Aorta (tissue), 5 donors: ENCODE measurements around the gene AUNIP. TPM values are rescaled to one million over a fixed set of nuclear protein-coding genes. Genes with fewer than 3 reads are reported as not detected.

Source experiments
- ATAC-seq: fragments of 200-7000 bp; cut with Tn5 transposase; one replicate; pipeline ENCODE4 v1.9.1; 2022; ENCODE audit warnings: moderate library complexity; ENCODE audit not compliant: low FRiP score
- DNase-seq, 2 donors: peaks; one replicate each; pipeline ENCODE4 v3.0.0-alpha.2; 2020
- H3K27ac ChIP-seq, 2 donors: one replicate each; pipeline ENCODE4 v1.5.1; 2013; ENCODE audit warnings: low read length in 2 of 2, mild to moderate bottlenecking in 2 of 2, moderate library complexity in 2 of 2, control low read depth in 1 of 2, inconsistent platforms in 1 of 2, low read depth in 1 of 2
- H3K27me3 ChIP-seq, 2 donors: one replicate each; pipeline ENCODE4 v1.6.1; 2013; ENCODE audit warnings: control low read depth in 1 of 2, low read length in 1 of 2, mild to moderate bottlenecking in 1 of 2, moderate library complexity in 1 of 2; ENCODE audit not compliant: insufficient read depth in 2 of 2, control insufficient read depth in 1 of 2
- H3K36me3 ChIP-seq, 2 donors: one replicate each; pipeline ENCODE4 v1.6.1; 2013; ENCODE audit warnings: control low read depth in 1 of 2, low read length in 1 of 2, mild to moderate bottlenecking in 1 of 2; ENCODE audit not compliant: insufficient read depth in 2 of 2, control insufficient read depth in 1 of 2
- H3K4me1 ChIP-seq, 2 donors: one replicate each; pipeline ENCODE4 v1.6.1; 2013; ENCODE audit warnings: low read length in 2 of 2, control low read depth in 1 of 2, mild to moderate bottlenecking in 1 of 2, moderate library complexity in 1 of 2; ENCODE audit not compliant: insufficient read depth in 2 of 2, control insufficient read depth in 1 of 2
- H3K4me3 ChIP-seq, 2 donors: one replicate each; pipeline ENCODE4 v1.5.1; 2013; ENCODE audit warnings: low read length in 2 of 2, control low read depth in 1 of 2, mild to moderate bottlenecking in 1 of 2
- H3K9me3 ChIP-seq: one replicate; pipeline ENCODE4 v1.6.1; 2013; ENCODE audit warnings: mild to moderate bottlenecking, low read length; ENCODE audit not compliant: control insufficient read depth
- WGBS, 2 donors: extraction: QIAGEN DNeasy Blood & Tissue Kit; methylation state at CpG; one replicate each; pipeline ENCODE4 v1.1.7; 2013; 5-methylcytosine and 5-hydroxymethylcytosine counted together
- intact Hi-C, 2 donors: fragments of 100-400 bp; cut with DNase I; formaldehyde crosslinking; loops; one replicate each; pipeline versions ENCODE4 v1.14.2 to v1.15.0; 2022
- microRNA-seq, 2 donors: library from miRNA; unstranded; fragments of <30 nt; microRNA quantifications; one replicate each; pipeline ENCODE4 v1.2.0, GENCODE V29; 2020
- polyA plus RNA-seq, 2 donors: library from polyadenylated mRNA; stranded (reverse); fragments of 200-250 nt; gene quantifications; one replicate each; pipeline ENCODE4 v1.2.3, GENCODE V29; 2013
- total RNA-seq, 2 donors: library from RNA; stranded (reverse); fragmentation: NEBNext Ultra II Directional; extraction: Animal tissue kit (Norgen Biotek cat#: 25700); gene quantifications; one replicate each; pipeline ENCODE4 v1.2.1, GENCODE V29; 2021
- donor health status: healthy with polysubstance abuse.
- donor health status: Bipolar disorder and iron deficiency.
- donor health status: DM: no; HTN: no; CAD: no.
- donor health status: DM: no; HTN: no; CAD: no.
- donor health status: DM: yes; HTN: yes; CAD: no.

AUNIP gene
- total and polyA plus RNA-seq, 4 donors = not detected

DNA sequence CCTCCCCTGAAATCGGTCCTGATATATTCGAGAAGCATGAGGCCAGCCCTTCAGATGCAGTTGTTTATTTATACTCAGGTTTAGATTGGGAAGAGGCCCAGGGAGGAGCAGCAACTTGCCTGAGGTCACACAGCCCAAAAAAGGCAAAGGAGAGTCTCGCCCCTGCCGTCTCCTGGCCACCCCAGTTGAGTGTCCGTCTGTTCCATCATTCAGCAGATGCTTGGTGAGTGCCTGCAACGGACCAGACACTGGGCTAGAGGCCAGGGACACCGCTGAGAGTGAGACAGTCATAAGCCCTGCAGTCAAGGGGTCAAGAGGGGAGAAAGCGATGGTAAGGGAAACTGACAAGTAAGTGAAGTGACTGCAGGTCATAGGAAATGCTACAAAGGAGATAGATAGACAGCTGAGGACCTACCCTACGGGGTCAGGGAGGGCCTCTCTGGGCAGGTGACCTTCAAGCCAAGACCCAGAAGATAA, 74.6 kb downstream of the AUNIP start:
- no peak overlapping the region for H3K4me3 ChIP-seq
- no peaks in the 10 kb centered on the region for H3K27me3 ChIP-seq
- intact Hi-C loops = loop anchor here in 1 of 2 donors (10.0 kb wide), 1 partner anchor 80 kb away; no protein-coding TSS in a partner anchor
- no peaks in the 10 kb centered on the region for H3K36me3 ChIP-seq
- H3K9me3 ChIP-seq = no peaks in the 10 kb centered on the region
- DNase-seq (no peak), ATAC-seq (no peak)
- no peaks in the 10 kb centered on the region for H3K4me1 ChIP-seq
- H3K27ac ChIP-seq = no peak overlapping the region
- 86 to 91% methylated on average over 9 of the region's 9 CpGs for WGBS, 2 donors

Small RNA genes lying within 50 kb of the gene (microRNA-seq; reads per million reads assigned to microRNA genes)
- gene MIR3917 = 0 to 1.8 reads per million in 2 donors

Other genes with a start within 250 kb of the AUNIP start
- 10 to 100 TPM; 13.5 to 32.2 TPM for gene MAN1C1, start 242.7 kb downstream of the AUNIP start, total RNA-seq
- 10 to 100 TPM in 1 of 2 donors, 1 to 10 TPM in 1; 2.8 to 15.5 TPM for gene MAN1C1, start 242.7 kb downstream of the AUNIP start, polyA plus RNA-seq
- 10 to 100 TPM; 68.0 to 79.4 TPM for gene SELENON, start 59.3 kb downstream of the AUNIP start, total RNA-seq
- 10 to 100 TPM; 13.1 to 36.9 TPM for gene SELENON, start 59.3 kb downstream of the AUNIP start, polyA plus RNA-seq
- gene MTFR1L, start 39.5 kb downstream of the AUNIP start, total RNA-seq = 10 to 100 TPM; 54.0 to 59.6 TPM
- gene MTFR1L, start 39.5 kb downstream of the AUNIP start, polyA plus RNA-seq = 10 to 100 TPM; 52.2 to 72.3 TPM
- 10 to 100 TPM in 1 of 2 donors, 1 to 10 TPM in 1; 6.4 to 11.3 TPM for gene PAQR7, start 16.3 kb upstream of the AUNIP start, total RNA-seq
- gene PAQR7, start 16.3 kb upstream of the AUNIP start, polyA plus RNA-seq = 1 to 10 TPM; 7.9 to 8.5 TPM
- 10 to 100 TPM; 34.5 to 37.6 TPM for gene STMN1, start 47.0 kb upstream of the AUNIP start, total RNA-seq
- gene STMN1, start 47.0 kb upstream of the AUNIP start, polyA plus RNA-seq = 10 to 100 TPM; 28.2 to 56.1 TPM
- gene PAFAH2, start 138.6 kb upstream of the AUNIP start, total RNA-seq = 1 to 10 TPM; 4.8 to 6.4 TPM
- gene PAFAH2, start 138.6 kb upstream of the AUNIP start, polyA plus RNA-seq = 1 to 10 TPM; 3.7 to 4.9 TPM
- gene EXTL1, start 162.3 kb upstream of the AUNIP start, total RNA-seq = 1 to 10 TPM in 1 of 2 donors, under 1 TPM in 1; 0.29 to 1.3 TPM
- gene EXTL1, start 162.3 kb upstream of the AUNIP start, polyA plus RNA-seq = under 1 TPM in 1 of 2 donors, not detected in 1; 0.33 TPM
- not detected for gene SLC30A2, start 186.7 kb upstream of the AUNIP start, total RNA-seq
- under 1 TPM in 1 of 2 donors, not detected in 1; 0.13 TPM for gene SLC30A2, start 186.7 kb upstream of the AUNIP start, polyA plus RNA-seq
- gene TRIM63, start 208.2 kb upstream of the AUNIP start, total RNA-seq = under 1 TPM; 0.19 to 0.24 TPM
- gene TRIM63, start 208.2 kb upstream of the AUNIP start, polyA plus RNA-seq = 1 to 10 TPM in 1 of 2 donors, under 1 TPM in 1; 0.36 to 1.5 TPM